Measurements from ENCODE around the gene NACC2.

Gene NACC2

GRCh38 chr9:136131629-136132511, 36.8 kb upstream of the NACC2 start:
- DNase-seq, result no peak
- in situ Hi-C loops (cut with MboI; ENCODE audit: low pct_unique_long_range_greater_than_20kb, low sequenced_read_pairs), result no loop called here

GRCh38 chr9:136129176-136129575, 34.1 kb upstream of the NACC2 start:
- DNase-seq, result no peak
- in situ Hi-C loops (cut with MboI; ENCODE audit: low pct_unique_long_range_greater_than_20kb, low sequenced_read_pairs), result no loop called here

- in situ Hi-C loops (cut with MboI; ENCODE audit: low pct_unique_long_range_greater_than_20kb, low sequenced_read_pairs), result no loop called here
- DNase-seq, result no peak
Observed at GRCh38 chr9:136128436-136128835, 33.3 kb upstream of the NACC2 start.

- in situ Hi-C loops (cut with MboI; ENCODE audit: low pct_unique_long_range_greater_than_20kb, low sequenced_read_pairs), result no loop called here
- DNase-seq, result no peak
Observed at GRCh38 chr9:136127313-136127712, 32.2 kb upstream of the NACC2 start.

GRCh38 chr9:136124976-136125692, 30.0 kb upstream of the NACC2 start:
- no peak for DNase-seq
- in situ Hi-C loops (cut with MboI; ENCODE audit: low pct_unique_long_range_greater_than_20kb, low sequenced_read_pairs), result no loop called here

- peak; percentile 74 for DNase-seq
- in situ Hi-C loops (cut with MboI; ENCODE audit: low pct_unique_long_range_greater_than_20kb, low sequenced_read_pairs), result no loop called here
Observed at GRCh38 chr9:136122425-136123383, 27.6 kb upstream of the NACC2 start.

GRCh38 chr9:136121801-136122200, 26.7 kb upstream of the NACC2 start:
- DNase-seq, result no peak
- in situ Hi-C loops (cut with MboI; ENCODE audit: low pct_unique_long_range_greater_than_20kb, low sequenced_read_pairs), result no loop called here

GRCh38 chr9:136120438-136120844, 25.4 kb upstream of the NACC2 start:
- DNase-seq, result no peak
- in situ Hi-C loops (cut with MboI; ENCODE audit: low pct_unique_long_range_greater_than_20kb, low sequenced_read_pairs), result no loop called here

GRCh38 chr9:136119883-136120393, 24.8 kb upstream of the NACC2 start:
- in situ Hi-C loops (cut with MboI; ENCODE audit: low pct_unique_long_range_greater_than_20kb, low sequenced_read_pairs), result no loop called here
- no peak for DNase-seq

GRCh38 chr9:136119061-136119882, 24.2 kb upstream of the NACC2 start:
- in situ Hi-C loops (cut with MboI; ENCODE audit: low pct_unique_long_range_greater_than_20kb, low sequenced_read_pairs), result no loop called here
- DNase-seq, result peak; percentile 55

GRCh38 chr9:136118320-136119060, 23.4 kb upstream of the NACC2 start, which contains the start of gene TMEM250:
Gene TMEM250 (minus strand): TSS chr9:136118875. CDS start chr9:136116900, 1,975 bp downstream.
- DNase-seq, result peak; percentile 95
- in situ Hi-C loops (cut with MboI; ENCODE audit: low pct_unique_long_range_greater_than_20kb, low sequenced_read_pairs), result no loop called here

GRCh38 chr9:136117916-136118319, 22.8 kb upstream of the NACC2 start:
- in situ Hi-C loops (cut with MboI; ENCODE audit: low pct_unique_long_range_greater_than_20kb, low sequenced_read_pairs), result no loop called here
- DNase-seq, result no peak

- in situ Hi-C loops (cut with MboI; ENCODE audit: low pct_unique_long_range_greater_than_20kb, low sequenced_read_pairs), result no loop called here
Observed at GRCh38 chr9:136117291-136117915, 22.3 kb upstream of the NACC2 start.

GRCh38 chr9:136116360-136117098, 21.4 kb upstream of the NACC2 start:
- in situ Hi-C loops (cut with MboI; ENCODE audit: low pct_unique_long_range_greater_than_20kb, low sequenced_read_pairs), result no loop called here
- DNase-seq, result no peak

More at GRCh38 chr9:136117291-136117915, 22.3 kb upstream of the NACC2 start:
- no peak for DNase-seq

- DNase-seq, result no peak
- in situ Hi-C loops (cut with MboI; ENCODE audit: low pct_unique_long_range_greater_than_20kb, low sequenced_read_pairs), result no loop called here
Observed at GRCh38 chr9:136115641-136116359, 20.7 kb upstream of the NACC2 start.

- no peak for DNase-seq
- in situ Hi-C loops (cut with MboI; ENCODE audit: low pct_unique_long_range_greater_than_20kb, low sequenced_read_pairs), result no loop called here
Observed at GRCh38 chr9:136115206-136115605, 20.1 kb upstream of the NACC2 start.

Data from KBM-7 (cell line).